ENCODE data around the gene WFIKKN2.

The WFIKKN2 gene

GRCh38 chr17:50868140-50868438 is 32.7 kb downstream of the WFIKKN2 start:
- Histone ChIP-seq H3K9me3 (ENCODE audit: control extremely low read depth in 1 of 5, control insufficient read depth in 4 of 5, insufficient read depth in 2 of 5, low read depth in 1 of 5, low read length in 4 of 5) (no peaks in the 10 kb centered on the region), H3K27ac (ENCODE audit: insufficient read depth in 1 of 2, low read depth in 1 of 2, low read length in 2 of 2, poor library complexity in 1 of 2, severe bottlenecking in 2 of 2) (peak overlapping the region in 1 of 2 experiments; percentile 86), H3K4me3 (ENCODE audit: control insufficient read depth in 1 of 7, extremely low read depth in 1 of 7, insufficient read depth in 4 of 7, low read depth in 2 of 7, low read length in 6 of 7) (peak overlapping the region in 5 of 7 experiments; percentile 35 to 86 (median 76)), H3K27me3 (replicated peaks in 2 of 5; ENCODE audit: control insufficient read depth in 4 of 5, insufficient read depth in 5 of 5, low read length in 4 of 5) (peaks cover 0 to 6% (median 2%) of the 10 kb centered on the region in 5 experiments), H3K4me1 (ENCODE audit: control extremely low read depth in 1 of 4, control insufficient read depth in 4 of 4, insufficient read depth in 4 of 4, low read length in 3 of 4) (peaks cover 39 to 55% (median 49%) of the 10 kb centered on the region in 4 experiments), H3K36me3 (ENCODE audit: control insufficient read depth in 4 of 4, insufficient read depth in 4 of 4, low read length in 3 of 4) (peaks cover 0 to 6% (median 3%) of the 10 kb centered on the region in 4 experiments)
- DNase-seq, result no peak
- CTCF ChIA-PET, result interaction anchor here (22.0 kb wide), 1 partner anchor 83 kb away, joined by 480 read pairs; no protein-coding TSS in a partner anchor
- POLR2A ChIA-PET, result interaction anchor here (0.9 to 3.7 kb wide), 4 partner anchors 9 to 68 kb away, joined by 3 to 30 read pairs (median 18); no protein-coding TSS in a partner anchor
- no CpG with 5 or more reads among the region's 1 CpG for WGBS (ENCODE audit: insufficient coverage)

- no CpG with 5 or more reads among the region's 1 CpG for WGBS (ENCODE audit: insufficient coverage)
- Histone ChIP-seq H3K4me3 (ENCODE audit: control insufficient read depth in 1 of 7, extremely low read depth in 1 of 7, insufficient read depth in 4 of 7, low read depth in 2 of 7, low read length in 6 of 7) (no peak overlapping the region), H3K4me1 (ENCODE audit: control extremely low read depth in 1 of 4, control insufficient read depth in 4 of 4, insufficient read depth in 4 of 4, low read length in 3 of 4) (peaks cover 39 to 60% (median 51%) of the 10 kb centered on the region in 4 experiments), H3K36me3 (ENCODE audit: control insufficient read depth in 4 of 4, insufficient read depth in 4 of 4, low read length in 3 of 4) (peaks cover 0 to under 1% (median 0%) of the 10 kb centered on the region in 4 experiments), H3K27ac (ENCODE audit: insufficient read depth in 1 of 2, low read depth in 1 of 2, low read length in 2 of 2, poor library complexity in 1 of 2, severe bottlenecking in 2 of 2) (no peak overlapping the region), H3K27me3 (replicated peaks in 2 of 5; ENCODE audit: control insufficient read depth in 4 of 5, insufficient read depth in 5 of 5, low read length in 4 of 5) (peaks cover 0 to 6% (median 2%) of the 10 kb centered on the region in 5 experiments), H3K9me3 (ENCODE audit: control extremely low read depth in 1 of 5, control insufficient read depth in 4 of 5, insufficient read depth in 2 of 5, low read depth in 1 of 5, low read length in 4 of 5) (no peaks in the 10 kb centered on the region)
- ChIA-PET CTCF (interaction anchor here (1.9 kb wide), 1 partner anchor 91 kb away, joined by 5 read pairs; no protein-coding TSS in a partner anchor), POLR2A (no interaction called here)
- DNase-seq, result no peak
These were observed 33.2 kb downstream of the WFIKKN2 start for GRCh38 chr17:50868602-50869001.

- POLR2A ChIA-PET, result no interaction called here
- H3K27me3 ChIP-seq (replicated peaks in 2 of 5; ENCODE audit: control insufficient read depth in 4 of 5, insufficient read depth in 5 of 5, low read length in 4 of 5), result peaks cover 0 to 6% (median 2%) of the 10 kb centered on the region in 5 experiments
- no peaks in the 10 kb centered on the region for H3K9me3 ChIP-seq (ENCODE audit: control extremely low read depth in 1 of 5, control insufficient read depth in 4 of 5, insufficient read depth in 2 of 5, low read depth in 1 of 5, low read length in 4 of 5)
- WGBS (ENCODE audit: insufficient coverage), result 0% methylated on average over 1 of the region's 4 CpGs
- H3K4me1 ChIP-seq (ENCODE audit: control extremely low read depth in 1 of 4, control insufficient read depth in 4 of 4, insufficient read depth in 4 of 4, low read length in 3 of 4), result peaks cover 34 to 59% (median 47%) of the 10 kb centered on the region in 4 experiments
- CTCF ChIA-PET, result interaction anchor here (1.4 kb wide), 1 partner anchor 73 kb away, joined by 3 read pairs; no protein-coding TSS in a partner anchor
- peak; percentile 78 to 88 (median 87) for DNase-seq
- H3K27ac ChIP-seq (ENCODE audit: insufficient read depth in 1 of 2, low read depth in 1 of 2, low read length in 2 of 2, poor library complexity in 1 of 2, severe bottlenecking in 2 of 2), result no peak overlapping the region
- peak overlapping the region in 2 of 7 experiments; percentile 23 to 41 for H3K4me3 ChIP-seq (ENCODE audit: control insufficient read depth in 1 of 7, extremely low read depth in 1 of 7, insufficient read depth in 4 of 7, low read depth in 2 of 7, low read length in 6 of 7)
- no peaks in the 10 kb centered on the region for H3K36me3 ChIP-seq (ENCODE audit: control insufficient read depth in 4 of 4, insufficient read depth in 4 of 4, low read length in 3 of 4)
These were observed 36.0 kb downstream of the WFIKKN2 start for GRCh38 chr17:50871364-50871763.

- ChIA-PET POLR2A (interaction anchor here (1.0 kb wide), 1 partner anchor 60 kb away, joined by 4 read pairs; no protein-coding TSS in a partner anchor), CTCF (interaction anchor here (1.4 kb wide), 1 partner anchor 73 kb away, joined by 3 read pairs; no protein-coding TSS in a partner anchor)
- DNase-seq, result no peak
- H3K4me3 ChIP-seq (ENCODE audit: control insufficient read depth in 1 of 7, extremely low read depth in 1 of 7, insufficient read depth in 4 of 7, low read depth in 2 of 7, low read length in 6 of 7), result peak overlapping the region in 2 of 7 experiments; percentile 41 to 52
- 0% methylated on average over 1 of the region's 2 CpGs for WGBS (ENCODE audit: insufficient coverage)
- H3K4me1 ChIP-seq (ENCODE audit: control extremely low read depth in 1 of 4, control insufficient read depth in 4 of 4, insufficient read depth in 4 of 4, low read length in 3 of 4), result peaks cover 34 to 55% (median 45%) of the 10 kb centered on the region in 4 experiments
- no peaks in the 10 kb centered on the region for H3K9me3 ChIP-seq (ENCODE audit: control extremely low read depth in 1 of 5, control insufficient read depth in 4 of 5, insufficient read depth in 2 of 5, low read depth in 1 of 5, low read length in 4 of 5)
- H3K36me3 ChIP-seq (ENCODE audit: control insufficient read depth in 4 of 4, insufficient read depth in 4 of 4, low read length in 3 of 4), result no peaks in the 10 kb centered on the region
- peaks cover 0 to 6% (median 2%) of the 10 kb centered on the region in 5 experiments for H3K27me3 ChIP-seq (replicated peaks in 2 of 5; ENCODE audit: control insufficient read depth in 4 of 5, insufficient read depth in 5 of 5, low read length in 4 of 5)
- no peak overlapping the region for H3K27ac ChIP-seq (ENCODE audit: insufficient read depth in 1 of 2, low read depth in 1 of 2, low read length in 2 of 2, poor library complexity in 1 of 2, severe bottlenecking in 2 of 2)
These were observed 36.5 kb downstream of the WFIKKN2 start for GRCh38 chr17:50871898-50872297.

- Histone ChIP-seq H3K36me3 (ENCODE audit: control insufficient read depth in 4 of 4, insufficient read depth in 4 of 4, low read length in 3 of 4) (no peaks in the 10 kb centered on the region), H3K4me1 (ENCODE audit: control extremely low read depth in 1 of 4, control insufficient read depth in 4 of 4, insufficient read depth in 4 of 4, low read length in 3 of 4) (peaks cover 29 to 46% (median 35%) of the 10 kb centered on the region in 4 experiments)
- WGBS (ENCODE audit: insufficient coverage), result 0% methylated on average over 2 of the region's 4 CpGs
These were observed 37.5 kb downstream of the WFIKKN2 start for GRCh38 chr17:50872710-50873424.

GRCh38 chr17:50875074-50875473 is 39.7 kb downstream of the WFIKKN2 start:
- POLR2A ChIA-PET, result no interaction called here
- 40% methylated on average over 2 of the region's 2 CpGs for WGBS (ENCODE audit: insufficient coverage)
- Histone ChIP-seq H3K4me1 (ENCODE audit: control extremely low read depth in 1 of 4, control insufficient read depth in 4 of 4, insufficient read depth in 4 of 4, low read length in 3 of 4) (peaks cover 19 to 41% (median 29%) of the 10 kb centered on the region in 4 experiments), H3K27me3 (replicated peaks in 2 of 5; ENCODE audit: control insufficient read depth in 4 of 5, insufficient read depth in 5 of 5, low read length in 4 of 5) (no peaks in the 10 kb centered on the region), H3K36me3 (ENCODE audit: control insufficient read depth in 4 of 4, insufficient read depth in 4 of 4, low read length in 3 of 4) (no peaks in the 10 kb centered on the region), H3K9me3 (ENCODE audit: control extremely low read depth in 1 of 5, control insufficient read depth in 4 of 5, insufficient read depth in 2 of 5, low read depth in 1 of 5, low read length in 4 of 5) (peaks cover 0 to 4% (median 0%) of the 10 kb centered on the region in 5 experiments), H3K27ac (ENCODE audit: insufficient read depth in 1 of 2, low read depth in 1 of 2, low read length in 2 of 2, poor library complexity in 1 of 2, severe bottlenecking in 2 of 2) (no peak overlapping the region), H3K4me3 (ENCODE audit: control insufficient read depth in 1 of 7, extremely low read depth in 1 of 7, insufficient read depth in 4 of 7, low read depth in 2 of 7, low read length in 6 of 7) (no peak overlapping the region)
- DNase-seq, result no peak
- CTCF ChIA-PET, result interaction anchor here (0.8 to 0.9 kb wide), 2 partner anchors 22 to 24 kb away, joined by 3 read pairs; no protein-coding TSS in a partner anchor

More at GRCh38 chr17:50872710-50873424, 37.5 kb downstream of the WFIKKN2 start:
- POLR2A ChIA-PET, result interaction anchor here (1.0 kb wide), 1 partner anchor 59 kb away, joined by 4 read pairs; no protein-coding TSS in a partner anchor
- DNase-seq, result peak; percentile 62 to 93 (median 92)
- CTCF ChIA-PET, result interaction anchor here (1.4 kb wide), 2 partner anchors 54 to 72 kb away, joined by 3 to 5 read pairs; no protein-coding TSS in a partner anchor
- Histone ChIP-seq H3K9me3 (ENCODE audit: control extremely low read depth in 1 of 5, control insufficient read depth in 4 of 5, insufficient read depth in 2 of 5, low read depth in 1 of 5, low read length in 4 of 5) (no peaks in the 10 kb centered on the region), H3K27me3 (replicated peaks in 2 of 5; ENCODE audit: control insufficient read depth in 4 of 5, insufficient read depth in 5 of 5, low read length in 4 of 5) (peaks cover 0 to 6% (median 2%) of the 10 kb centered on the region in 5 experiments), H3K4me3 (ENCODE audit: control insufficient read depth in 1 of 7, extremely low read depth in 1 of 7, insufficient read depth in 4 of 7, low read depth in 2 of 7, low read length in 6 of 7) (peak overlapping the region in 1 of 7 experiments; percentile 23), H3K27ac (ENCODE audit: insufficient read depth in 1 of 2, low read depth in 1 of 2, low read length in 2 of 2, poor library complexity in 1 of 2, severe bottlenecking in 2 of 2) (no peak overlapping the region)
